HepG2 (cell line): ENCODE measurements around the gene EGFL8. TPM values are rescaled to one million over a fixed set of nuclear protein-coding genes. Genes with fewer than 3 reads are reported as not detected.

ENCODE experiments used
- BORCS8-MEF2B ChIP-seq: sonication (generic); formaldehyde crosslinking; IDR thresholded peaks from 2 replicates; pipeline ENCODE4 v1.8.0; 2022; ENCODE audit warnings: mild to moderate bottlenecking, missing genetic modification reagents
- HNRNPH1 ChIP-seq: fragments of 200-400 bp; formaldehyde crosslinking; optimal IDR thresholded peaks from 2 replicates; pipeline ENCODE3; 2017; ENCODE audit warnings: mild to moderate bottlenecking, low read depth, low read length
- IRF9 ChIP-seq: sonication (generic); formaldehyde crosslinking; IDR thresholded peaks from 2 replicates; pipeline ENCODE4 v1.8.0; 2022; ENCODE audit warnings: missing genetic modification reagents, mild to moderate bottlenecking, borderline replicate concordance
- KDM6A ChIP-seq: IDR thresholded peaks from 2 replicates; pipeline ENCODE4 v1.6.1; 2016; ENCODE audit warnings: low read depth
- MTA3 ChIP-seq: sonication (generic); formaldehyde crosslinking; IDR thresholded peaks from 2 replicates; pipeline ENCODE4 v1.4.0; 2020; ENCODE audit warnings: missing genetic modification reagents
- PBX3 ChIP-seq: sonication (generic); formaldehyde crosslinking; IDR thresholded peaks from 2 replicates; pipeline ENCODE4 v1.8.1; 2023; ENCODE audit warnings: missing genetic modification reagents, inconsistent platforms, borderline replicate concordance
- PHF5A ChIP-seq: IDR thresholded peaks from one replicate; pipeline ENCODE4 v1.6.1; 2018; ENCODE audit warnings: low read depth, missing genetic modification reagents; ENCODE audit not compliant: unreplicated experiment
- STAG1 ChIP-seq: sonication (generic); formaldehyde crosslinking; IDR thresholded peaks from 2 replicates; pipeline ENCODE4 v1.4.0; 2020; ENCODE audit warnings: missing genetic modification reagents
- TEAD3 ChIP-seq: optimal IDR thresholded peaks from 2 replicates; pipeline ENCODE3; 2016; ENCODE audit warnings: borderline replicate concordance
- TFAP4 ChIP-seq: sonication (generic); IDR thresholded peaks from 2 replicates; pipeline ENCODE4 v1.6.1; 2016; ENCODE audit warnings: low read depth, borderline replicate concordance
- ZBTB1 ChIP-seq: sonication (generic); formaldehyde crosslinking; IDR thresholded peaks from 2 replicates; pipeline ENCODE4 v1.4.0; 2020; ENCODE audit warnings: missing genetic modification reagents, borderline replicate concordance
- ZFP82 ChIP-seq: sonication (generic); formaldehyde crosslinking; IDR thresholded peaks from 2 replicates; pipeline ENCODE4 v1.5.1; 2020; ENCODE audit warnings: mild to moderate bottlenecking, missing genetic modification reagents, borderline replicate concordance
- ZNF124 ChIP-seq: sonication (generic); formaldehyde crosslinking; IDR thresholded peaks from 2 replicates; pipeline ENCODE4 v1.4.0; 2020; ENCODE audit warnings: missing genetic modification reagents
- ZNF142 ChIP-seq: sonication (generic); formaldehyde crosslinking; IDR thresholded peaks from 2 replicates; pipeline ENCODE4 v1.4.0; 2020; ENCODE audit warnings: missing genetic modification reagents
- ZNF431 ChIP-seq: sonication (generic); formaldehyde crosslinking; IDR thresholded peaks from 2 replicates; pipeline ENCODE4 v1.9.0; 2022; ENCODE audit warnings: missing genetic modification reagents, low read depth, mild to moderate bottlenecking, borderline replicate concordance
- ZNF432 ChIP-seq: sonication (generic); formaldehyde crosslinking; IDR thresholded peaks from 2 replicates; pipeline ENCODE4 v1.5.0; 2020; ENCODE audit warnings: missing genetic modification reagents, mild to moderate bottlenecking, borderline replicate concordance
- ZNF496 ChIP-seq: sonication (generic); formaldehyde crosslinking; IDR thresholded peaks from 2 replicates; pipeline ENCODE4 v1.8.1; 2023; ENCODE audit warnings: mild to moderate bottlenecking, moderate library complexity, missing genetic modification reagents; ENCODE audit not compliant: insufficient replicate concordance
- ZNF512 ChIP-seq: sonication (generic); formaldehyde crosslinking; IDR thresholded peaks from 2 replicates; pipeline ENCODE4 v1.4.0; 2020; ENCODE audit warnings: mild to moderate bottlenecking, missing genetic modification reagents
- polyA plus RNA-seq, 8 experiments: library from polyadenylated mRNA; depleted of rRNA in 3 of 8; stranded (reverse) in 7 of 8; unstranded in 1 of 8; fragments of >200 nt; fragmentation: Illumina TruSeq in 4 of 8; extraction: Trizol in 4 of 8; gene quantifications; 2 replicates each; pipeline versions ENCODE4 v1.2.1 to v1.2.3, GENCODE V29; 2011 to 2016; ENCODE audit warnings: low read depth in 4 of 8, missing spikeins in 1 of 8, mixed read lengths in 1 of 8; ENCODE audit not compliant: insufficient read depth in 1 of 8
- total RNA-seq, 5 experiments: library from RNA; depleted of rRNA; stranded (reverse); fragments of >200 nt; fragmentation: Illumina TruSeq; extraction: Trizol; gene quantifications; 2 replicates each; pipeline ENCODE4 v1.2.3, GENCODE V29; 2016; ENCODE audit warnings: low read depth in 1 of 5

The EGFL8 gene
- total and polyA plus RNA-seq, 2 of the 13 experiments (the other 11 are each of a cell fraction or from before 2014, with no cell fraction given): 10.0 to 11.5 TPM

DNA sequence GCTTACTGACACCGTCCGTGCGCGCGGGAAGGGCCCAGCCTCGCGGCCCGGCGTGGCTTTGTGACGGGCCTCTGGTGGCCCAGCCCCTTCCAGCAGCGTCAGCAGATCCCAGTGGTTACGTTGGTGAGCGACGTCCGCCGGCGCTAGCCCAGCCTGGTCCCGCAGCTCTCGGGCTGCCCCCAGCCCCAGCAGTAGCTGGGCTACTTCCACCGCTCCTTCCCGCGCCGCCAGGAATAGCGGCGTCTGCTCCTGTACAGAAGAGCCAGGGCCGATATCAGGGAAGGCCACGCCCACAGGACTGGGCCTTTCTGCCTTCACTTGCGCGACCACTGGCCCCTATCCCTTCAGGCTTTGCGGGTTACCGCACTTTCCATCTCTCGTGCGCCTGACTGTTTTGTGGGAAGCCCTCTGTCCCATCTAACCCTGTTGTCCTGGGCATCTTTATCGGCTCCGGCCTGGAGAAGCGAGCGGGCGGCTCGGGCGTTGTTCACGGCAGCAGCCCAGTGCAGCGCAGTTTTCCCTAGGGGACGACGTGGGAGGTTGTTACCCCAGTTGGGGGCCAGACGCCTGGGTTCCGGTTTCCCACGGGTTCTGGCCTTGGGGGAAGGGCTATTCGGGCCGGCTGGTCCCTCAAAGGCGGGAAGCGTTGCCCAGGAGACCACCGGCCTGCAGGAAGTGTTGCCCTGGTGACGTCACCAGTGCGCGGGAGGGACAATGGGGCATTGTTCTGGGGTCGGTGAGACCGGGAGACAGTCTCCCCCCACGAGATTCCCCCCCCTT lies 31.7 kb downstream of the EGFL8 start (continued):
- TF ChIP-seq ZNF512 (CRISPR knock-in tag) (0 out of 2 replicates have a peak, but pooled peaks have one; percentile 70), PBX3 (CRISPR knock-in tag) (no peak; the same call in 1 of the 2 replicates), HNRNPH1 (no peak), IRF9 (CRISPR knock-in tag) (peak; percentile 88), ZNF124 (0 out of 2 replicates have a peak, but pooled peaks have one; percentile 88), ZNF431 (CRISPR knock-in tag) (peak; percentile 57; the same call in 1 of the 2 replicates), STAG1 (no peak; the same call in 1 of the 2 replicates), MTA3 (CRISPR knock-in tag) (no peak), PHF5A (no peak), ZBTB1 (CRISPR knock-in tag) (no peak), ZNF142 (CRISPR knock-in tag) (peak; percentile 95), BORCS8-MEF2B (CRISPR knock-in tag) (peak; percentile 87), ZNF432 (CRISPR knock-in tag) (no peak), TEAD3 (CRISPR knock-in tag) (no peak), KDM6A (CRISPR knock-in tag) (no peak; the same call in 1 of the 2 replicates), TFAP4 (peak; percentile 69; the same call in 1 of the 2 replicates), ZFP82 (CRISPR knock-in tag) (peak; percentile 64; the same call in 1 of the 2 replicates), ZNF496 (CRISPR knock-in tag) (no peak)
